HG02852 (cell line): Measurements from ENCODE around the gene AMN.
A peak's percentile ranks its signal among the peaks of the same experiment; 100 is the strongest.

ENCODE experiments used
- ATAC-seq: cut with Tn5 transposase; IDR thresholded peaks from one replicate; pipeline ENCODE4 v1.9.1; 2021; ENCODE audit warnings: mild to moderate bottlenecking, moderate library complexity; ENCODE audit not compliant: unreplicated experiment

AMN gene

GRCh38 chr14:102898776-102899515, 23.5 kb upstream of the AMN start:
- ATAC-seq, result no peak

GRCh38 chr14:102899516-102899900, 23.0 kb upstream of the AMN start:
- no peak for ATAC-seq

GRCh38 chr14:102900631-102901571, 21.6 kb upstream of the AMN start:
- peak; percentile 47 for ATAC-seq

- peak; percentile 77 for ATAC-seq
Observed at GRCh38 chr14:102901633-102902032, 20.8 kb upstream of the AMN start.

GRCh38 chr14:102902086-102902485, 20.4 kb upstream of the AMN start:
- ATAC-seq, result peak; percentile 22

- ATAC-seq, result no peak
Observed at GRCh38 chr14:102902523-102903247, 19.8 kb upstream of the AMN start.

GRCh38 chr14:102903248-102903888, 19.1 kb upstream of the AMN start:
- ATAC-seq, result no peak

- no peak for ATAC-seq
Observed at GRCh38 chr14:102903889-102904512, 18.5 kb upstream of the AMN start.

GRCh38 chr14:102905116-102906108, 17.1 kb upstream of the AMN start:
- no peak for ATAC-seq

GRCh38 chr14:102906616-102907302, 15.7 kb upstream of the AMN start:
- ATAC-seq, result no peak

- no peak for ATAC-seq
Observed at GRCh38 chr14:102907303-102907844, 15.1 kb upstream of the AMN start.

- no peak for ATAC-seq
Observed at GRCh38 chr14:102907980-102908730, 14.3 kb upstream of the AMN start.

- no peak for ATAC-seq
Observed at GRCh38 chr14:102908766-102909455, 13.6 kb upstream of the AMN start.

- no peak for ATAC-seq
Observed at GRCh38 chr14:102909462-102909861, 13.0 kb upstream of the AMN start.

- no peak for ATAC-seq
Observed at GRCh38 chr14:102909911-102910310, 12.6 kb upstream of the AMN start.

- no peak for ATAC-seq
Observed at GRCh38 chr14:102910442-102910841, 12.0 kb upstream of the AMN start.

- no peak for ATAC-seq
Observed at GRCh38 chr14:102911541-102911951, 10.9 kb upstream of the AMN start.
